ENCODE measurements around the gene RPS21.
A peak's percentile ranks its signal among the peaks of the same experiment; 100 is the strongest.

- no peak for TF ChIP-seq CTCF (IDR thresholded peaks at IDR 0.05)
- peak; percentile 43 to 80 for TF ChIP-seq POLR2A (IDR thresholded peaks at IDR 0.05)
Measured at GRCh38 chr20:62386383-62387218, at the start of gene RPS21.

Measured in adrenal gland (tissue), 5 donors.